Stimulated activated CD4-positive, alpha-beta T cell treated with anti-CD3 and anti-CD28 coated beads, Interleukin-12 subunit alpha, Interleukin-12 subunit beta, amount 100 ng/mL, for 4 hours (primary cell): ENCODE results near the gene IGSF23.
"Not testable (repeated sequence)": the region's sequence is repeated elsewhere in the genome, so short reads cannot be mapped to it uniquely, and the experiment has no call there.

Experiments used
- DNase-seq: peaks from one replicate; pipeline ENCODE4 v3.0.0-alpha.2; 2020

IGSF23 gene

GRCh38 chr19:44670027-44670426 lies 56.7 kb downstream of the IGSF23 start:
- not testable (repeated sequence) for DNase-seq

- DNase-seq, result no peak
These were observed 58.0 kb downstream of the IGSF23 start, which contains the start of gene CEACAM19 for GRCh38 chr19:44671400-44671799. Gene CEACAM19 (plus strand): TSS chr19:44671482. CDS start chr19:44671932, 450 bp downstream.

DNA sequence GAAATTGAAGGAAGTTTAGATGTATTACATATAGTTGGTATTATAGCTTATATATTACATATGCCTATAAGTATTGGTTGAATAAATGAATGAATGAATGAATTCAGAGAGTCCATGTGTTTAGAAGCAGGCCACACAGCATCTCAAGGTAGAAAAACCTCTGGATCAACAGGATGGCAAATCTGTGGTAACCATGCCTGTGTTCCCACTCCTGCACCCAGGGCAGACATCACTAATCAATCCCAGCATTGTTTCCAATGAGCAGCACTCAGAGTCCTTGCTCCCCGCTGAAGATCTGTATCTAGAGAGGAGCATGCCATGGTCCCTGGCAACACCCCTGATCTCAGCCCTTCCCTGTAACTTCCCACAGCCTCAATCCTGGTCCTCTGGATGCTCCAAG lies 58.9 kb downstream of the IGSF23 start:
- no peak for DNase-seq

DNA sequence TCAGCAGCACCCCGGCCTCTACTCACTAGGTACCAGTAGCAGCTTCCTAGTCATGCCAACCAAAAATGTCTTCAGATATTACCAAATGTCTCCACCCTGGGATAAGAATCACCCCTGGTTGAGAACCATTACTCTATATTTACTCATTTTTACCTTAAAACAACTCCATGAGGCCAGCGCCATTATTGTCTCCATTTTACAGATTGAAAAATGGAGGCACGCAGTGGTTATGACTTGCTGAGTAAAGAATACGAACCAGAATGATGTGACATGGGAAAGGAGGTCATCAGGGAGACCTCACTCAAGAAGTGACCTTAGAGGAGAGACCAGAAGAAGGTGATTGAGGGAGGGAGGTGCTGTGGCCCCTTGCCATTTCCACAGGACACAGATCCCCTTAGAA lies 60.1 kb downstream of the IGSF23 start:
- DNase-seq, result no peak

- no peak for DNase-seq
These were observed 62.2 kb downstream of the IGSF23 start for GRCh38 chr19:44675521-44675920.

DNA sequence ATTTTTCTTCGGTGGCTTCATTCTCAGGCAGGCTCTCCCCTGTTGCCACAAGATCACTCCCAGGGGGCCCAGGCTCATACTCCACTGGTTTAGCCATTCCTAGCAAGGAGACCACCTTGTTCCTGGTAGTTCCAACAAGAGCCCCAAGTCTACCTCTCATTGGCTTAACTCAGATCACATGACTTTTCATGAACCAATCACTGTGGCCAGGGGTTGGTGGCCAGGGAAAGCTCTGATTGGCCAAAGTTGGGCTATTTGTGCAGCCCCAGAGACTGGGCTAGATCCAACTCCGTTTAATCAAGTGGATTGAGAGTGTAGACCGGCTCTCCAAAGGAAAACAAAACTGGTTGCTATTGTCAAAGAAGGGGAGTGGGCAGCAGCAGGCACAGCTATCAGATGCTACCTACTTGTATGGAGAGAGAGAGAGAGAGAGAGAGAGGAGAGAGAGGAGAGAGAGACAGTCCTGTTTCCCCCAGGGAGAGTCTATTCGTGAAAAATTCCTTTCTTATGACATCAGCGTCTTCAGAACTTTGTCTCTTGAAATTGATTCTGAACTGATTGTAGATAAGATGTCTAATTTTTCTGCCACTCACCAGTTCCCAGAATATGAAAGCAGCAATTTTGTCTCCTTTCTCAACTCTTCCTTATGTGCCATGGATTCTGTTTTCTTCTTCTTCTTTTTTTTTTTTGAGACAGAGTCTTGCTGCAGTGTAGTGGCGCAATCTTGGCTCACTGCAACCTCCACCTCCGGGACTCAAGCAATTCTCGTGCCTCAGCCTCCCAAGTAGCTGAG lies 63.9 kb downstream of the IGSF23 start:
- DNase-seq, result no peak

- DNase-seq, result no peak
These were observed 67.2 kb downstream of the IGSF23 start for GRCh38 chr19:44680536-44680935.

GRCh38 chr19:44681992-44682790 lies 68.8 kb downstream of the IGSF23 start:
- no peak for DNase-seq

- DNase-seq, result no peak
These were observed 69.4 kb downstream of the IGSF23 start for GRCh38 chr19:44682807-44683206.

GRCh38 chr19:44683434-44684210 lies 70.3 kb downstream of the IGSF23 start:
- DNase-seq, result no peak

DNA sequence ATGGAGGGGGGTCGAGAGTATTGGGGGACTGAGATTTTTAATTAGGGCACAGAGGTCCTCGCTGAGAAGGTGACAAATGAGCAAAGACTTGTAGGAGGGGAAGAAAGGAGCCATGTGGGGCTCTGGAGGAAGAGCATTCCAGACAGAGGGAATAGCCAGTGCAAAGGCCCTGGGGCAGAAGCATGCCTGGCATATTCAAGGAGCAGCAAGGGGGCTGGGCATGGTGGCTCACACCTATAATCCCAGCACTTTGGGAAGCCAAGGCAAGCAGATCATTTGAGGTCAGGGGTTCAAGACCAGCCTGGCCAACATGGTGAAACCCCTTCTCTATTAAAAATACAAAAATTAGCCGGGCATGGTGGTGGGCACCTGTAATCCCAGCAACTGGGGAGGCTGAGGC lies 71.0 kb downstream of the IGSF23 start:
- DNase-seq, result not testable (repeated sequence)

GRCh38 chr19:44684892-44685863 lies 71.8 kb downstream of the IGSF23 start:
- DNase-seq, result no peak

DNA sequence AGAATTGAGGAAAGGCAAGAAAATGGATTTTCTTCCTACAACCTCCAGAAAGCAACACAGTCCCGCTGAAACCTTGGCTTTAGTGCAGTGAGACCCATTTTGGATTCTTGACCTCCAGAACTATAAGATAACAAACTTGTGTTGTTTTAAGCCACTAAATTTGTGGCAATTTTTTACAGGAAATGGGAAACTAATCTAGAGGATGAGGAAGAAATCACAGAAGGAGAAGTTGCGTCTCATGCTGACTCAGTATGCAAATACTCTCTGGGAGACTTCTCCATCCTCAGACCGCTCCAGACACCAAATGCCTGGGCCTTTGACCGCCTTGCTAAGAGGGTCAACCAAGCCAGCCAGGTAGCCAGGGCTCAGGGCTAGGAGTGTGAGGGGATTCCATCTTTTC lies 72.5 kb downstream of the IGSF23 start:
- DNase-seq, result no peak
